DMS153 treated with DMSO at 0.1 percent for 48 hours (cell line): ENCODE results near the gene EVI5.
"Not testable (repeated sequence)": the region's sequence is repeated elsewhere in the genome, so short reads cannot be mapped to it uniquely, and the experiment has no call there.

Experiments
- DNase-seq: peaks from one replicate; lab custom pipeline; 2025; ENCODE audit not compliant: unreplicated experiment; lab: John Stamatoyannopoulos, UW

The EVI5 gene

DNA sequence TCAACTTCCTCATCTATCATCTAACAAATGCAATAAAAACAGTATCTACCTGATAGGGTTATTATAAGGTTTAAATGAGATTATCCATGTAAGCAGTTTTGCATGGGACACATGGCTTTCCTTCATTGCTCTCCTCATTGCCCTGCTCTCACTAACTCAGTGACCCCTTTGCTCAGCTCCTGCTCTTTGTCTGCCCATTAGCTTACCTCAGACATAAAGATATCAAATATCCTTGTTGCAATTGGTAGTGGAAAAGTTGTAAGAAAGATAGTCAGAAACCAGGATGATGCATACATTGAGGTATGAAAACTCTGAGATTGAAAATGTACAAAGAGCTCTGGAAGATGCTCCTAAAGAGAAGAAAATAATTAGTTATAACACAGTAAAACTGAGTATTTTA is 89.8 kb downstream of the EVI5 start:
- DNase-seq = no peak

DNA sequence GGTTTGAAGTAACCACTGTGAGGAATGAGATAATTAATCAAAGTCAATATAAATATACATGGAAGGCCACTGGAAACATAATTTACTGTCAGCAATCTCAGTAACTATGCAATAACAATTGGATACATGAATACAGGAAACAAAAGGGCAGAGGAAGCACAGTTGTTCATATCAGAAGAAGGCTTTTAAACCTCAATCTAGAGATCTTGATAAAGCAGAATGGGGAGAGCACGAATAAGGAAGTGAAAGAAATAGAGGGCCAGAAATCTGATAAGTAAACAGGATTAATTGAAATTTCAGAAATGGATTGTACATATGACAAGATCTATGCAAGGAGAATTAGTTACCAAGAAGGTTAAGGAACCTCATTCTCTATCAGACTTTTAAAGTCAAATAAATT is 93.0 kb downstream of the EVI5 start:
- DNase-seq = no peak

DNA sequence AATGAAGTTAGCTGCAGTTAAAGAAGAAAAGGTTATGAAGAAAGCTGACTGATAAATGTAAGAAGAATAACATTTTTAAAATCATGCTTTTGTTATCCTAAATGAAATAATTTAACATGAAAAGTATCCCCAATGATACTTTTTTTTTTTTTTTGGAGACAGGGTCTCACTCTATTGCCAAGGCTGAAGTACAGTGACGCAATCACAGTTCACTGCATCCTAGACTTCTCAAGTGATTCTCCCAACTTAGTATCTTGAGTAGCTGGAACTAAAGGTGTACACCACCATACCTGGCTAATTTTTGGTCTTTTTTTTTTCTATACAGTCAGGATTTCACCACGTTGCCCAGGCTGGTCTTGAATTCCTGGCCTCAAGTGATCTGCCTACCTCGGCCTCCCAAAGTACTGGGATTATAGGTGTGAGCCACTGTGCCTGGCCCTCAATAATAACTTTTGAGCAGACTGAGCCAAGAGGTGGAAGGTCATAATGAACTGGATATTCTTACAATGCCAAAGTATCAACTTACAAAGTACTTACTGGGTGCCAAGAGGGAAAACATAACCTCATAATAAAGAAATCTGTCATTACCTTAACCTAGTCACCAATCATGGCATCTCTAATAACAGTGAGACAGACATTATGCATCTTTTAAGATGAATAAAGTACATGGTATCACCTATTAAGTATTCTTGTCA is 94.5 kb downstream of the EVI5 start:
- no peak for DNase-seq

DNA sequence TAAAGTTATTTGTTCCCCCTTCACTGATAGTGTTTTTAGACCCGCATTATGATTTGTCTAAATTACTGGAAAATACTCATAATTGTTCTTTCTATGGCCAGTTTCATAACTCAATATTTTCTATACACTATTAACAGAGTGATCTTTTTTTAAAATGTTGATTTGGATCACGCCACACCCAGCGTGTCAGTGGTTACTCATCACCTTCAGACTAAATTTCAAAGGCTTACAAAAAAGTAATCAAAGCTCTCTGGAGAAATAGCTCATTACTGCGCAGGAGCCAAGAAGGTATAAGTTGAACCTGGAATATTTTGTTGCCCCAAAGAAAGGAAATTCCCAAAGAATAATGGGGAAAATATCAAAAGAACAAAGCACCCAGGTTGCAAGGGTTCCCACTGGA is 104.9 kb downstream of the EVI5 start:
- DNase-seq = no peak

- DNase-seq = no peak
These were observed 121.1 kb downstream of the EVI5 start for GRCh38 chr1:92663775-92664174.

GRCh38 chr1:92662048-92662447 is 122.9 kb downstream of the EVI5 start:
- no peak for DNase-seq

DNA sequence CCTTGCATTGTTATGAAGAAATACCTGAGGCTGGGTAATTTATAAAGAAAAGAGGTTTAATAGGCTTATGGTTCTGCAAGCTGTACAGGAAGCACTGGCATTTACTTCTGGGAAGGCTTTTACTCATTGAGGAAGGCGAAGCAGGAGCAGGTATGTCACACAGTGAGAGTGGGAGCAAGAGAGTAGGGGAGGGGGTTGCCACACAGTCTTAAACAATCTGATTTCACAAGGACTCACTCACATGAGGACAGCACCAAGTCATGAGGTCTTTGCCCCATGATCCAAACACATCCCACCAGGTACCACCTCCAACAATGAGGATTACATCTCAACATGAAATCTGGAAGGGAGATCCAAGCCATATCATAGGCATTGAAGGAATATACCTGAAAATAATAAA is 127.2 kb downstream of the EVI5 start:
- no peak for DNase-seq

- no peak for DNase-seq
These were observed 129.6 kb downstream of the EVI5 start for GRCh38 chr1:92655197-92655801.

DNA sequence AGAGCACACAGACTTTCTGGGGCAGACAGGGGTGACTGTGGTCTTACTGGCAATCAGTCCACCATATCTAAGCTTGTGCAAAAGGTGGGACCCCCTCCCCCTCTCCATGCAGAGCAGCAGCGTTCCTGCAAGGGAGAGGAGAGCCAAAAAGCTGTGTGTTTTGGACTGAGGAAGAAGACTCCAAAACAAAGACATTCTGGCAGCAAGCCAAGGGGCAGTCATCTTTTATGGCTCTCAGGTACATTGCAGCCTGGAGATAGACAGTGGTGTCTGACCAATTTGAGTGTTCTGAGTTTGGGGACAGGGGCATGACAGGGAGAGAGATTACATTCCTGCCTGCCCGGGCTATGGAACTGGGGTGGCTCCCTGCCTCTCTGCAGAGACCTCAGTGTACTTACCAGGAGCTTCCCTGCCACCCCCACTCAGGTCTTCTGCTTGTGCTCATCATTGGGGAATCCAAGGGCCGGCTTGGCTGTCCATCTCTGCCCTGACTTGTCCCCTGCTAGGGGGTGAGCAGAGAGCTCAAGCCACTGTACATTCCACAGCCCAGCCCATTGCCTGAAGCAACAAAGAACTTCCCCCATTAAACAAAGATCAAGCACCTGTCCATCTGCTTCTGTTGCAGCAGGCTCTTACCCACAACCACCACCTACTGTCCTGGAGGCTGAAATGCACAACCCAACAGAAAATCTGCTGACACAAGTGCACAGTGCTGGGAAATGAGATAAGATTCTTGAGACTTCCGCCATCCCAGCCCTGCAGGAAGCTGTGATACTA is 131.1 kb downstream of the EVI5 start:
- no peak for DNase-seq

- DNase-seq = not testable (repeated sequence)
These were observed 144.2 kb downstream of the EVI5 start for GRCh38 chr1:92640686-92641085.

DNA sequence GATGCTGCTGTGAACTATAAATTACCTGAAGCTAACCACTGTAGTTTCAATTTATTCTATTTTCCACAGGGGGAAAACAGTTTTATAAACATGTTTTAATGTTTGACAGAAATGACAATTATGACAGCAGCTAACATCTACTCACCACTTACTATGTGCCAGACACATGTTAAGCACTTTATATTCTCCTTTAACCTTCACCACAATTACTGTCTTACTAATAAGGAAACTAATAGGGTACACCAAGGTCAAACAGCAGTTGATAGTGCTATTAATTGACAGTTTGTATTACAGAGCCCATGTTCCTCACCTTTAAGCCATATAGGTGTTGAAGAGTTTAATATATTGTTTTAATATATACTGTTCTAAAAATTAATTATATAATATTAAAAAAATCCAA is 146.4 kb downstream of the EVI5 start:
- no peak for DNase-seq

GRCh38 chr1:92635203-92635602 is 149.7 kb downstream of the EVI5 start:
- DNase-seq = not testable (repeated sequence)

DNA sequence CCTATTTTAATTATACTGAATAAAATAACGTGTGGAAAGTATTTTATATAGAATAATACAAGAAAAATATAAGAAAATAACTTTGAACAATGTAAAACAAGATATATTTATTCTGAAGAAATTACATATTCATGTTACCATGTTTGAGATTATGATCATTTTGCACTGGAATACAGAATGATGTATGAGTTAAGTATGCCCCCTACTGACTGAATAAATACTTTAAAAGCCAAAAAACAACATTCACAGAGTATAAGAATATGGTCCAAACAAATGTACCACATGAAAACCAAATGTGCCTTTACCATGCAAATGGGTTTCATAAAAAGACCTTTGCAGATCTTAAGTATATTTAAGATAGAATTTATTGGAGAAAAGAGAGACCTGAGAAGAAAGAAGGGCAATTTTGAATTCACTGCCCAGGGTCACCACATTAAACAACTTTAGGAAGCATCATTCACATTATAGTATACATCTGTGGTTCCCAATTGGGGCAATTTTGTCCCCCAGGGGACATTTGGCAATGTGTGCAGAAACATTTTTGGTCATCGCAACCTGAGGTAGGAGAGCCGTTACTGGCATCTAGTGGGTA is 161.6 kb downstream of the EVI5 start:
- DNase-seq = no peak

GRCh38 chr1:92619466-92620189 is 165.3 kb downstream of the EVI5 start:
- no peak for DNase-seq

DNA sequence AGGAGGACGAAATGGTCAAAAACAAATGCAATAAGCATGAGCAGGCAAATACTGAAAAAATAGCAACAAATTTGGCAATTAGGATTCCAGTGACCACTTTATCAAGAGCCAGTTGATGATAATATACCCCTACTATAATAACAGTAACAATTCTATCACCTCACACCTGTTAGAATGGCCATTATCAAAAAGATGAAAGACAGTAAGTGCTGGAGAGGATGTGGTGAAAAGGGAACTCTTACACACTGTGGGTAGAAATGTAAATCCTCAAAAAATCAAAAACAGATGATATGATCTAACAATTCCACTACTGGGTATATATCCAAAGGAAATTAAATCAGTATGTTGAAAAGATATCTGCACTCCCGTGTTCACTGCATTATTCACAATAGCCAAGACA is 183.9 kb downstream of the EVI5 start:
- DNase-seq = no peak

DNA sequence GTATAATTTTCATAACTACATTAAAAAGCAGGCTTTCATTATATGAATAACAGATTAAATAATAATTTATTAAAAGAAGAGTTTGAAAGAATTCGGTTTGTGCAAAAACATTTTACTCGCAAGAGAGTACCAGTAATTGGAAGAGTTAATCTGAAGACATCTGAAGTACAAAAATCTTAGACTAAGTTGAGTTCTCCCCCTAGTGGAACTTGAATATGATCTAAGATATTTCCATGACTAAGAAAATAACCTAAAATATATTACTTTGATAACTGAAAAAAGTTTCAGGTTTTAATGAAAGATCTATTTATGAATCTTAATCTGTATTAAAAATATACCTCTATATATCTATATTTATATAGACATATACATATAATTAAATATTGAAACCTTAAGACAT is 185.7 kb downstream of the EVI5 start:
- no peak for DNase-seq

- DNase-seq = not testable (repeated sequence)
These were observed 195.5 kb downstream of the EVI5 start for GRCh38 chr1:92589361-92589760.

GRCh38 chr1:92587445-92587844 is 197.5 kb downstream of the EVI5 start:
- no peak for DNase-seq

- no peak for DNase-seq
These were observed 199.1 kb downstream of the EVI5 start for GRCh38 chr1:92585831-92586230.

- DNase-seq = not testable (repeated sequence)
These were observed 200.1 kb downstream of the EVI5 start for GRCh38 chr1:92584810-92585209.
